Measurements from ENCODE around the gene ANKRD39. TPM values are rescaled to one million over a fixed set of nuclear protein-coding genes. Genes with fewer than 3 reads are reported as not detected.

ANKRD39 gene
- total and polyA plus RNA-seq, 2 of the 4 experiments (the other 2 are of a cell fraction), result 12.5 to 17.0 TPM

DNA sequence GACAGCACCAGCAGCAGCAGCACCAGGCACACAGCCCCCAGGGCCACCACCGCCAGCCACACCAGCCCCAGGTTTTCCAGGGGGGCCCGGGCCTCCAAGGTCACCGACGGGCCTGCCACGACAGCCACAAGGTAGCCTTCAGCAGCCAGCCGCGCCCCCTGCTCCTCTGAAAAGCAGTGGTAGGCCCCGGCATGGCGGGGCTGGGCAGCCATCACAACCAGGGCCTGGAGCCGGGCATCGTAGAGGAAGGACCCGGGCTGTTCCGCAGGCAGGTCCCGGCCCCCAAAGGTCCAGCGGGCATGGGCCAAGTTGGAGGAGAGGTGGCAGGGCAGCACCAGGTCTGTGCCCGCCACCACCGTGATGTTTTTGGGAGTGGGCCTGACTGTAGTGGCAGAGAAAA is 3.3 kb upstream of the ANKRD39 start:
- no peak overlapping the region for H2BK5ac ChIP-seq (ENCODE audit: low read depth, low read length, poor library complexity, severe bottlenecking)
- H3K23ac ChIP-seq (ENCODE audit: low read depth, low read length), result no peak overlapping the region
- peaks cover 12% of the 10 kb centered on the region for H3K4me1 ChIP-seq (ENCODE audit: control insufficient read depth, insufficient read depth, low read length)
- 91% methylated on average over 4 of the region's 17 CpGs; no CpG with 5 or more reads in 1 of the 2 experiments for WGBS, 2 experiments (ENCODE audit: extremely low coverage in 2 of 2, insufficient read length in 1 of 2)
- no peak overlapping the region for H3K27ac ChIP-seq (ENCODE audit: insufficient read depth, low read length)
- no peak overlapping the region for H4K91ac ChIP-seq (ENCODE audit: insufficient read depth, low read depth, low read length)
- no peak for ATAC-seq (ENCODE audit: low read depth)
- H2AK5ac ChIP-seq (ENCODE audit: low read depth, low read length), result no peak overlapping the region
- no peak overlapping the region for H2AFZ ChIP-seq (replicated peaks; ENCODE audit: low read length, poor library complexity)
- no peaks in the 10 kb centered on the region for H3K9me3 ChIP-seq (ENCODE audit: control insufficient read depth, insufficient read depth, low read length)
- in situ Hi-C loops (cut with MboI; ENCODE audit: low sequenced_read_pairs) (loop anchor here (25.0 kb wide), 1 partner anchor 251 kb away; the partner anchor contains the start of gene ANKRD36), dilution Hi-C loops (cut with HindIII; ENCODE audit: low sequenced_read_pairs, unreplicated experiment) (no loop called here), intact Hi-C loops (cut with micrococcal nuclease) (no loop called here)
- H3K4me2 ChIP-seq (ENCODE audit: low read depth, low read length), result no peak overlapping the region
- H3K4me3 ChIP-seq (ENCODE audit: insufficient read depth, low read depth, low read length), result no peak overlapping the region
- peaks cover 16 to 46% of the 10 kb centered on the region in 2 experiments for H3K79me1 ChIP-seq (ENCODE audit: low read depth in 1 of 2, low read length in 2 of 2)
- H3K9ac ChIP-seq (ENCODE audit: low read depth, low read length), result no peak overlapping the region
- no peak overlapping the region for H4K8ac ChIP-seq (ENCODE audit: low read depth in 2 of 2, low read length in 2 of 2)
- no peak overlapping the region for H3K18ac ChIP-seq (ENCODE audit: low read depth, low read length)
- H3K56ac ChIP-seq (ENCODE audit: extremely low read depth, insufficient read depth, low read length), result no peak overlapping the region
- H2BK120ac ChIP-seq (ENCODE audit: low read depth, low read length), result no peak overlapping the region
- H3K4ac ChIP-seq (ENCODE audit: low read depth, low read length), result no peak overlapping the region
- ChIA-PET POLR2A (ENCODE audit: unreplicated experiment) (no interaction called here), CTCF (no interaction called here)
- no peaks in the 10 kb centered on the region for H3K27me3 ChIP-seq (ENCODE audit: control insufficient read depth, insufficient read depth, low read length)
- peaks cover 55% of the 10 kb centered on the region for H3K36me3 ChIP-seq (ENCODE audit: control insufficient read depth, insufficient read depth, low read length)
- peaks cover 3% of the 10 kb centered on the region; the same call in 1 of the 2 replicates for H3K9me1 ChIP-seq (ENCODE audit: insufficient read depth, low read length)
- no TSS peak for BruUV-seq (replicated peaks)
- peaks cover 19% of the 10 kb centered on the region for H4K20me1 ChIP-seq (ENCODE audit: insufficient read depth, low read length)
- no peak overlapping the region for H4K5ac ChIP-seq (ENCODE audit: low read depth, low read length)
- TF ChIP-seq FOS (IDR thresholded peaks at IDR 0.05; ENCODE audit: low read depth, low read length), result no peak
- no peak for TF ChIP-seq RCOR1 (IDR thresholded peaks at IDR 0.05; ENCODE audit: insufficient replicate concordance, low read length)
- no peak for TF ChIP-seq RAD21 (IDR thresholded peaks at IDR 0.05; ENCODE audit: low read length)
- TF ChIP-seq CEBPB (IDR thresholded peaks at IDR 0.05; ENCODE audit: low read depth, low read length), result no peak
- TF ChIP-seq MXI1 (IDR thresholded peaks at IDR 0.05; ENCODE audit: borderline replicate concordance, low read depth, low read length), result no peak
- no peak for TF ChIP-seq RFX5 (IDR thresholded peaks at IDR 0.05; ENCODE audit: low read depth, low read length)
- TF ChIP-seq NFE2L2 (IDR thresholded peaks at IDR 0.05; ENCODE audit: low read depth, low read length), result no peak
- no peak for TF ChIP-seq ELK1 (IDR thresholded peaks at IDR 0.05; ENCODE audit: borderline replicate concordance, low read depth, low read length)
- TF ChIP-seq CHD1 (IDR thresholded peaks at IDR 0.05; ENCODE audit: low read depth, low read length), result no peak
- TF ChIP-seq CTCF (conservative IDR thresholded peaks at IDR 0.05; ENCODE audit: low read depth, low read length), result no peak
- no peak for TF ChIP-seq BHLHE40 (IDR thresholded peaks at IDR 0.05; ENCODE audit: low read depth, low read length)
- no peak for TF ChIP-seq MAZ (IDR thresholded peaks at IDR 0.05; ENCODE audit: borderline replicate concordance, low read depth, low read length)
- TF ChIP-seq POLR2A (IDR thresholded peaks at IDR 0.05; ENCODE audit: low read depth, low read length), result no peak
- no peak for TF ChIP-seq SMC3 (IDR thresholded peaks at IDR 0.05; ENCODE audit: low read depth, low read length)
- TF ChIP-seq, protein P1, sequence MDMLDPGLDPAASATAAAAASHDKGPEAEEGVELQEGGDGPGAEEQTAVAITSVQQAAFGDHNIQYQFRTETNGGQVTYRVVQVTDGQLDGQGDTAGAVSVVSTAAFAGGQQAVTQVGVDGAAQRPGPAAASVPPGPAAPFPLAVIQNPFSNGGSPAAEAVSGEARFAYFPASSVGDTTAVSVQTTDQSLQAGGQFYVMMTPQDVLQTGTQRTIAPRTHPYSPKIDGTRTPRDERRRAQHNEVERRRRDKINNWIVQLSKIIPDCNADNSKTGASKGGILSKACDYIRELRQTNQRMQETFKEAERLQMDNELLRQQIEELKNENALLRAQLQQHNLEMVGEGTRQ (IDR thresholded peaks at IDR 0.05; ENCODE audit: low read depth, low read length), result no peak
- no peak for TF ChIP-seq MAFK (IDR thresholded peaks at IDR 0.05; ENCODE audit: low read depth, low read length)
- H3K14ac ChIP-seq (replicated peaks; ENCODE audit: low read depth, low read length), result no peak overlapping the region
- no peak overlapping the region for H2BK15ac ChIP-seq (ENCODE audit: low read depth, low read length)
- DNase-seq, result no peak
- no peak overlapping the region for H2AK9ac ChIP-seq (replicated peaks; ENCODE audit: low read depth, low read length, poor library complexity)
- no peak overlapping the region for H2BK20ac ChIP-seq (ENCODE audit: low read depth, low read length)

Measured in IMR-90 (cell line).